Measurements from ENCODE around the gene KCNH3.
"Not testable (repeated sequence)": the region's sequence is repeated elsewhere in the genome, so short reads cannot be mapped to it uniquely, and the experiment has no call there.

KCNH3 gene

DNA sequence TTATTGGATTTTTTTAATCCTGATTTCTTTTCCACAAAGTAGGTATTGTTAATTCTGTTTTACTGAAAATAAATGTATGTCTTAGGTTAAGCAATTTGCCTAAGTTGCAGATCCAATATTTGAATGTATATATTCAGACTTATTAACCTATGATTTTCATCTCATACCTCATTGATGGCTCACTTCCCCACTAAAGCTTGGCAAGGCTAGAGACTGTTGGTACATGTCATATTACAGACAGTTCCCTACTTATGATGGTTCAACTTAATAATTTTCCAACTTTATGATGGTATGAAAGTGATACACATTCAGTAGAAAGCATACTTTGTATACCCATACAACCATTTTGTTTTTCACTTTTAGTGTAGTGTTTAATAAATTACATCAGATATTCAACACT lies 33.2 kb upstream of the KCNH3 start:
- Histone ChIP-seq H3K4me1 (ENCODE audit: control insufficient read depth, insufficient read depth, low read length) (no peaks in the 10 kb centered on the region), H3K27me3 (ENCODE audit: control insufficient read depth, insufficient read depth, low read length) (no peaks in the 10 kb centered on the region), H3K9me3 (ENCODE audit: control insufficient read depth, insufficient read depth, low read length) (no peaks in the 10 kb centered on the region), H3K36me3 (ENCODE audit: control insufficient read depth, insufficient read depth, low read length) (0 out of 2 replicates have a peak, but pooled peaks cover 10% of the 10 kb centered on the region), H3K27ac (ENCODE audit: low read depth, low read length) (no peak overlapping the region), H3K9ac (ENCODE audit: low read depth, low read length) (no peak overlapping the region), H3K4me3 (ENCODE audit: low read depth, low read length) (no peak overlapping the region)

GRCh38 chr12:49507139-49507538 lies 31.7 kb upstream of the KCNH3 start:
- no peaks in the 10 kb centered on the region for H3K27me3 ChIP-seq (ENCODE audit: control insufficient read depth, insufficient read depth, low read length)
- H3K36me3 ChIP-seq (ENCODE audit: control insufficient read depth, insufficient read depth, low read length) = 0 out of 2 replicates have a peak, but pooled peaks cover 7% of the 10 kb centered on the region
- H3K4me3 ChIP-seq (ENCODE audit: low read depth, low read length) = no peak overlapping the region
- H3K4me1 ChIP-seq (ENCODE audit: control insufficient read depth, insufficient read depth, low read length) = no peaks in the 10 kb centered on the region
- H3K27ac ChIP-seq (ENCODE audit: low read depth, low read length) = no peak overlapping the region
- H3K9ac ChIP-seq (ENCODE audit: low read depth, low read length) = no peak overlapping the region
- no peaks in the 10 kb centered on the region for H3K9me3 ChIP-seq (ENCODE audit: control insufficient read depth, insufficient read depth, low read length)

- not testable (repeated sequence) for H3K9me3 ChIP-seq (ENCODE audit: control insufficient read depth, insufficient read depth, low read length); H3K27me3 ChIP-seq (ENCODE audit: control insufficient read depth, insufficient read depth, low read length); H3K27ac ChIP-seq (ENCODE audit: low read depth, low read length); H3K4me3 ChIP-seq (ENCODE audit: low read depth, low read length); H3K4me1 ChIP-seq (ENCODE audit: control insufficient read depth, insufficient read depth, low read length); H3K9ac ChIP-seq (ENCODE audit: low read depth, low read length); H3K36me3 ChIP-seq (ENCODE audit: control insufficient read depth, insufficient read depth, low read length)
Observed at GRCh38 chr12:49509681-49510080, 29.1 kb upstream of the KCNH3 start.

DNA sequence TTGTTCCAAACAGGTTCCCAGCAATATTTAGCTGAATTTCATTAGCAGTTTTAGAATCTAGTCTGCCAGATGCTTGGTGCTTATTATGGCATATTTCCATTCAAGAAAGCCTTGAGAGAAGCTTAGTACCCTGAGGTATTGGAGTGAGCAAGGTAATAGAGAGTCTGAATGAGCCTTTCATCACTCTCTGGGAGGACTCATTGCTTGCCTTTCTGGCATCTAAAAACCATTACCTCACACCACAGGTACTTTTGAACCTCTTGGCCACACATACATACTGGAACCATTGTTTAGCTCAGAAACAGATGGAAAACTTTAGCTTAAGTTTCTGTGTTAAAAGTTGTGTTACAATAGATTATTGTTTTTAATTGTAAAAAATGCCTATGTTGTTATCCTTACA lies 27.4 kb upstream of the KCNH3 start:
- Histone ChIP-seq H3K9me3 (ENCODE audit: control insufficient read depth, insufficient read depth, low read length) (no peaks in the 10 kb centered on the region), H3K4me3 (ENCODE audit: low read depth, low read length) (no peak overlapping the region), H3K27ac (ENCODE audit: low read depth, low read length) (no peak overlapping the region), H3K4me1 (ENCODE audit: control insufficient read depth, insufficient read depth, low read length) (no peaks in the 10 kb centered on the region), H3K27me3 (ENCODE audit: control insufficient read depth, insufficient read depth, low read length) (no peaks in the 10 kb centered on the region), H3K9ac (ENCODE audit: low read depth, low read length) (no peak overlapping the region), H3K36me3 (ENCODE audit: control insufficient read depth, insufficient read depth, low read length) (0 out of 2 replicates have a peak, but pooled peaks cover 1% of the 10 kb centered on the region)

DNA sequence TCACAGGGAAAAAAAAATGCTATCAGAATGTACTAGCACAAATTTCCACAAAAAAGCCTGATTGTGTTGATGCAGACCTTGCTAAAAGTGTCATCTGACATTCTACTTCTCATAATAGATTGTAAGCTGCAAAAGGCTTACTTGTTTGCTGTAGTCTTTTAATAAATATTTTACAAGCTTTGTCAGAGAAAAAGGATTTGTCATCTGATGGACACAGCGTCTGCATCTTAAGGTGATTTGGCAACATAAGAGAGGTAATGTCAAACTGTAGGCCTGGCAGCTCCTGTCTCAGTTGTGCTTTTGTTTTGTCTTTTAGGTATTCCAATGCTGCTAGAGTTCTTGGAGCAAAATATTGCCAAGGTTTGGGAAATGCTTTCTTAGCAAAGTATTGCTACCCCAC lies 26.3 kb upstream of the KCNH3 start:
- H3K27ac ChIP-seq (ENCODE audit: low read depth, low read length) = no peak overlapping the region
- no peaks in the 10 kb centered on the region for H3K4me1 ChIP-seq (ENCODE audit: control insufficient read depth, insufficient read depth, low read length)
- H3K9ac ChIP-seq (ENCODE audit: low read depth, low read length) = no peak overlapping the region
- H3K27me3 ChIP-seq (ENCODE audit: control insufficient read depth, insufficient read depth, low read length) = no peaks in the 10 kb centered on the region
- no peak overlapping the region for H3K4me3 ChIP-seq (ENCODE audit: low read depth, low read length)
- no peaks in the 10 kb centered on the region for H3K36me3 ChIP-seq (ENCODE audit: control insufficient read depth, insufficient read depth, low read length)
- H3K9me3 ChIP-seq (ENCODE audit: control insufficient read depth, insufficient read depth, low read length) = no peaks in the 10 kb centered on the region

GRCh38 chr12:49515266-49515665 lies 23.6 kb upstream of the KCNH3 start:
- H3K4me3 ChIP-seq (ENCODE audit: low read depth, low read length) = no peak overlapping the region
- no peak overlapping the region for H3K27ac ChIP-seq (ENCODE audit: low read depth, low read length)
- no peaks in the 10 kb centered on the region for H3K9me3 ChIP-seq (ENCODE audit: control insufficient read depth, insufficient read depth, low read length)
- H3K27me3 ChIP-seq (ENCODE audit: control insufficient read depth, insufficient read depth, low read length) = no peaks in the 10 kb centered on the region
- H3K4me1 ChIP-seq (ENCODE audit: control insufficient read depth, insufficient read depth, low read length) = no peaks in the 10 kb centered on the region
- peaks cover 6% of the 10 kb centered on the region for H3K36me3 ChIP-seq (ENCODE audit: control insufficient read depth, insufficient read depth, low read length)
- no peak overlapping the region for H3K9ac ChIP-seq (ENCODE audit: low read depth, low read length)

DNA sequence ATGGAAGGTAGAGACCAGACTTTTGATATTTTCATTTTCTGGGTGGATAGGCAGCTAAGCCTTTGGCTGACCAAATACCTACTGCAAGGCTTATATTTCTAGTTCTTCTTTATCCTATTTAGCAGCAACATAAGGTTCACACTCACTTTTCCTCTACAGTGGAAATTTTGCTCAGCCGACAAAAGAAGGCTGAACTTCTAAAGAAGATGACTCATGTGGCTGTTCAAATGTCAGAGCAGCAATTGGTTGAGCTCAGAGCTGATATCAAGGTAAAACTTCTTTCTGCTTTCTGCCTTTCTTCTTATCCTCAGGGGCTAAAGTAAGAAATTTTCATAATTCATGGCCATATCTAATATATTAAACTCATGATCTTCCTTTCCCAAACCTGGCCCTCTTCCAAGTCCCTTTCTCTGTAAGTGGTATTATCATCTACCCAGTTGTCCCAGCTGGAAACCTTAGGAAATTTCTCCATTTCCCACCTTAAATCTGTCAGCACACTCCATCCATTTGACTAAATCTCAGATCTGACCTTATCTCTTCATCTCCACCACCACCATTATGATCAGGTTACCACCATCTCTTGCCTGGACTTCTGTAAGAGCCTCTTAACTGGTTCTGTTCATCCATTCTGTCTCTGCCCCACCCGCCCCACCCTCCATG lies 19.8 kb upstream of the KCNH3 start:
- no peak overlapping the region for H3K27ac ChIP-seq (ENCODE audit: low read depth, low read length)

GRCh38 chr12:49519574-49519936 lies 19.3 kb upstream of the KCNH3 start:
- Histone ChIP-seq H3K36me3 (ENCODE audit: control insufficient read depth, insufficient read depth, low read length) (peaks cover 19% of the 10 kb centered on the region), H3K9ac (ENCODE audit: low read depth, low read length) (no peak overlapping the region)

More for the DNA sequence above, 19.8 kb upstream of the KCNH3 start:
- H3K36me3 ChIP-seq (ENCODE audit: control insufficient read depth, insufficient read depth, low read length) = peaks cover 16% of the 10 kb centered on the region
- H3K4me3 ChIP-seq (ENCODE audit: low read depth, low read length) = no peak overlapping the region
- H3K9ac ChIP-seq (ENCODE audit: low read depth, low read length) = no peak overlapping the region
- no peaks in the 10 kb centered on the region for H3K27me3 ChIP-seq (ENCODE audit: control insufficient read depth, insufficient read depth, low read length)
- H3K9me3 ChIP-seq (ENCODE audit: control insufficient read depth, insufficient read depth, low read length) = no peaks in the 10 kb centered on the region
- no peaks in the 10 kb centered on the region for H3K4me1 ChIP-seq (ENCODE audit: control insufficient read depth, insufficient read depth, low read length)

GRCh38 chr12:49521389-49521788 lies 17.4 kb upstream of the KCNH3 start:
- Histone ChIP-seq H3K9me3 (ENCODE audit: control insufficient read depth, insufficient read depth, low read length) (no peaks in the 10 kb centered on the region), H3K36me3 (ENCODE audit: control insufficient read depth, insufficient read depth, low read length) (peaks cover 38% of the 10 kb centered on the region), H3K4me1 (ENCODE audit: control insufficient read depth, insufficient read depth, low read length) (no peaks in the 10 kb centered on the region), H3K9ac (ENCODE audit: low read depth, low read length) (no peak overlapping the region), H3K4me3 (ENCODE audit: low read depth, low read length) (no peak overlapping the region), H3K27ac (ENCODE audit: low read depth, low read length) (no peak overlapping the region), H3K27me3 (ENCODE audit: control insufficient read depth, insufficient read depth, low read length) (no peaks in the 10 kb centered on the region)

More at GRCh38 chr12:49519574-49519936, 19.3 kb upstream of the KCNH3 start:
- H3K27me3 ChIP-seq (ENCODE audit: control insufficient read depth, insufficient read depth, low read length) = no peaks in the 10 kb centered on the region
- H3K9me3 ChIP-seq (ENCODE audit: control insufficient read depth, insufficient read depth, low read length) = no peaks in the 10 kb centered on the region
- H3K4me3 ChIP-seq (ENCODE audit: low read depth, low read length) = no peak overlapping the region
- H3K4me1 ChIP-seq (ENCODE audit: control insufficient read depth, insufficient read depth, low read length) = no peaks in the 10 kb centered on the region
- H3K27ac ChIP-seq (ENCODE audit: low read depth, low read length) = no peak overlapping the region

- Histone ChIP-seq H3K9me3 (ENCODE audit: control insufficient read depth, insufficient read depth, low read length) (no peaks in the 10 kb centered on the region), H3K36me3 (ENCODE audit: control insufficient read depth, insufficient read depth, low read length) (peaks cover 39% of the 10 kb centered on the region), H3K27ac (ENCODE audit: low read depth, low read length) (no peak overlapping the region), H3K9ac (ENCODE audit: low read depth, low read length) (no peak overlapping the region), H3K4me3 (ENCODE audit: low read depth, low read length) (no peak overlapping the region), H3K27me3 (ENCODE audit: control insufficient read depth, insufficient read depth, low read length) (no peaks in the 10 kb centered on the region), H3K4me1 (ENCODE audit: control insufficient read depth, insufficient read depth, low read length) (peaks cover 9% of the 10 kb centered on the region; the same call in 1 of the 2 replicates)
Observed at GRCh38 chr12:49524660-49525324, 14.0 kb upstream of the KCNH3 start.

DNA sequence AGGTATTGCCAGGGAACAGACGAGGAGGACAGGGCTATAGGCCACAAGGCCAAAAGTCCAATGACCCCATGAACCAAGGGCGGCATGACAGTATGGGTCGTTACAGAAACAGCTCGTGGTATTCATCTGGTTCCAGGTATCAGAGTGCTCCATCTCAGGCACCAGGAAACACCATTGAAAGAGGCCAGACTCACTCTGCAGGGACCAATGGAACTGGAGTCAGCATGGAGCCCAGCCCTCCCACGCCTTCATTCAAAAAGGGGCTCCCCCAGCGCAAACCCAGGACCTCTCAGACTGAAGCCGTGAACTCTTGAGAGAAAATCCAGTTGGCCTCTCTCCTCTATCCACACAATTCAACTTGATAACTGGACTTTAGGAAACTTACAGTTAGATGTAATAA lies 12.9 kb upstream of the KCNH3 start:
- H3K9ac ChIP-seq (ENCODE audit: low read depth, low read length) = no peak overlapping the region
- H3K27me3 ChIP-seq (ENCODE audit: control insufficient read depth, insufficient read depth, low read length) = no peaks in the 10 kb centered on the region
- no peak overlapping the region for H3K27ac ChIP-seq (ENCODE audit: low read depth, low read length)
- no peak overlapping the region for H3K4me3 ChIP-seq (ENCODE audit: low read depth, low read length)
- H3K4me1 ChIP-seq (ENCODE audit: control insufficient read depth, insufficient read depth, low read length) = peaks cover 9% of the 10 kb centered on the region; the same call in 1 of the 2 replicates
- H3K9me3 ChIP-seq (ENCODE audit: control insufficient read depth, insufficient read depth, low read length) = no peaks in the 10 kb centered on the region
- peaks cover 39% of the 10 kb centered on the region for H3K36me3 ChIP-seq (ENCODE audit: control insufficient read depth, insufficient read depth, low read length)

Measured in HUES48 (cell line).